H1 (cell line): ENCODE measurements around the gene MTPN. TPM values are rescaled to one million over a fixed set of nuclear protein-coding genes. Genes with fewer than 3 reads are reported as not detected.

Source experiments
- BCL11A ChIP-seq, 2 experiments: IDR thresholded peaks; one replicate each; pipeline ENCODE4 v1.6.1; 2011; ENCODE audit warnings: low read depth in 2 of 2, low read length in 2 of 2, mild to moderate bottlenecking in 2 of 2
- GABPA ChIP-seq: IDR thresholded peaks from 2 replicates; pipeline ENCODE4 v1.6.1; 2011; ENCODE audit warnings: mild to moderate bottlenecking, low read length, moderate library complexity, borderline replicate concordance; ENCODE audit not compliant: insufficient read depth
- SAP30 ChIP-seq: fragments of 300-600 bp; sonication (generic); IDR thresholded peaks from 2 replicates; pipeline ENCODE4 v1.7.1; 2012; ENCODE audit warnings: low read length, moderate library complexity, mild to moderate bottlenecking, inconsistent platforms; ENCODE audit not compliant: insufficient read depth, insufficient replicate concordance
- TAF7 ChIP-seq: optimal IDR thresholded peaks from 2 replicates; pipeline ENCODE3; 2011; ENCODE audit warnings: low read depth, mild to moderate bottlenecking, inconsistent platforms, low read length, moderate library complexity, borderline replicate concordance
- TBP ChIP-seq: IDR thresholded peaks from 2 replicates; pipeline ENCODE4 v1.6.1; 2011; ENCODE audit warnings: low read depth, low read length, improper control_type of control experiment
- USF2 ChIP-seq: IDR thresholded peaks from 2 replicates; pipeline ENCODE4 v1.6.1; 2011; ENCODE audit warnings: low read length, improper control_type of control experiment
- polyA plus RNA-seq, 7 experiments: library from polyadenylated mRNA; depleted of rRNA in 3 of 7; stranded (reverse) in 5 of 7; unstranded in 2 of 7; fragments of >200 nt in 5 of 7; fragments of 200-250 nt in 2 of 7; gene quantifications; 1 replicate in 5 of 7; 2 replicates in 1 of 7; 4 replicates in 1 of 7; pipeline versions ENCODE4 v1.2.1 to v1.2.3, GENCODE V29; 2011 to 2013; ENCODE audit warnings: missing spikeins in 2 of 7, mixed read lengths in 2 of 7
- total RNA-seq: library from RNA; stranded (reverse); fragmentation: NEBNext Ultra II Directional; extraction: Animal tissue kit (Norgen Biotek cat#: 25700); gene quantifications from 2 replicates; pipeline ENCODE4 v1.2.1, GENCODE V29; 2021

The MTPN gene
- total and polyA plus RNA-seq, 2 of the 8 experiments (the other 6 are each of a cell fraction or from before 2014, with no cell fraction given): 33.0 to 101 TPM

- no peak for TF ChIP-seq SAP30
- TF ChIP-seq USF2: no peak
- TF ChIP-seq TBP: no peak
- no peak for TF ChIP-seq TAF7
- TF ChIP-seq BCL11A (IDR thresholded peaks at IDR 0.05; ENCODE audit: low read depth in 2 of 2, low read length in 2 of 2): no peak
- no peak for TF ChIP-seq GABPA
- TF ChIP-seq, all 59 proteins: peak for 0
Measured at GRCh38 chr7:136012238-136012637, 35.1 kb upstream of the MTPN start (continued).
